Heart left ventricle (tissue), 13 donors: ENCODE data around the gene KNDC1.

ENCODE experiments used
- CTCF ChIP-seq, 12 donors: fragments of 200-600 bp; sonication (generic) in 4 of 12; IDR thresholded peaks; one replicate each; pipeline versions ENCODE4 v1.5.0 to v1.8.0; 2018 to 2022; ENCODE audit warnings: antibody characterized with exemption in 12 of 12, mild to moderate bottlenecking in 5 of 12
- POLR2A ChIP-seq, 2 donors: fragments of 450-650 bp; IDR thresholded peaks; one replicate each; pipeline ENCODE4 v1.6.1; 2017; ENCODE audit warnings: antibody characterized with exemption in 2 of 2, mild to moderate bottlenecking in 2 of 2, moderate library complexity in 2 of 2
- donor health status: ischemic (EF 13 %, LVEDD 7.1; RV severe dilation, severe dysfunction).
- donor health status: DM: no; HTN: yes; CAD: no.
- donor health status: DM: no; HTN: no; CAD: no.
- donor health status: ischemic (EF 25% LVEDD 6.9; RV normal size, moderate dysfunction).
- donor health status: ischemic (EF 25% LVEDD 5.7; RV mildly dilated, moderate dysfunction).
- donor health status: ischemic (EF 35%, LVEDD 5.7; RV mildly dilated, moderate dysfunction).
- donor health status: nonischemic (EF 11% LVEDD 7.7; RV severe dilation, severe dysfunction).
- donor health status: DM: yes; HTN: yes; CAD: no.
- donor health status: PGD.
- donor health status: ischemic (EF 29% LVEDD 5.4; RV normal size, mild dysfunction).
- donor health status: nonischemic (EF 23%, LVEDD 6.1; RV moderate dilation, normal function).

GRCh38 chr10:133129071-133129858 is 30.8 kb upstream of the KNDC1 start:
- TF ChIP-seq CTCF (IDR thresholded peaks at IDR 0.05) (no peak), POLR2A (IDR thresholded peaks at IDR 0.05) (no peak)
